Right lobe of liver (tissue), 4 donors: ENCODE data around the gene PTMA.
A peak's percentile ranks its signal among the peaks of the same experiment; 100 is the strongest.

ENCODE experiments used
- POLR2A ChIP-seq: fragments of 450-650 bp; IDR thresholded peaks from one replicate; pipeline ENCODE4 v1.6.1; 2017; ENCODE audit warnings: antibody characterized with exemption, mild to moderate bottlenecking
- TF ChIP-seq, protein P1 (sequence below), 4 donors: fragments of 200-600 bp in 3 of 4; fragments of 450-650 bp in 1 of 4; IDR thresholded peaks; one replicate each; pipeline versions ENCODE4 v1.5.1 to v1.8.0; 2016 to 2022; ENCODE audit warnings: antibody characterized with exemption in 4 of 4, mild to moderate bottlenecking in 2 of 4
- donor health status: DM: no; HTN: no; CAD: no.
- donor health status: DM: no; HTN: no; CAD: no.
- donor health status: DM: no; HTN: yes; CAD: no.

DNA sequence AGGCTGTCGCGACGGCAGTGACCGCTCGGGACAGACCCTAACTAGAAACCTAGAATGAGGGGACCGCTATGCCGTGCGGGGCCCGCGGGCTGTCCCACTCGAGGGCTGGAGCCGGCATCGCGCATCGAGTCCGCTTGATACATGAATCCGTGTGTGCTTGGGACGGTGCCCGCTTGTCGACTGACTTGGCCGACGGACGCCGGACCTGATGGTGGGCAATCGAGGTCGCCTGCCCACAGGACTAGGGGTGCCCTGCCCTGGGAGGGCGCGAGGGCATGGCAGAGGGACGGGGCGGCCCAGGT is 749 bp upstream of the PTMA start:
- TF ChIP-seq, protein P1, sequence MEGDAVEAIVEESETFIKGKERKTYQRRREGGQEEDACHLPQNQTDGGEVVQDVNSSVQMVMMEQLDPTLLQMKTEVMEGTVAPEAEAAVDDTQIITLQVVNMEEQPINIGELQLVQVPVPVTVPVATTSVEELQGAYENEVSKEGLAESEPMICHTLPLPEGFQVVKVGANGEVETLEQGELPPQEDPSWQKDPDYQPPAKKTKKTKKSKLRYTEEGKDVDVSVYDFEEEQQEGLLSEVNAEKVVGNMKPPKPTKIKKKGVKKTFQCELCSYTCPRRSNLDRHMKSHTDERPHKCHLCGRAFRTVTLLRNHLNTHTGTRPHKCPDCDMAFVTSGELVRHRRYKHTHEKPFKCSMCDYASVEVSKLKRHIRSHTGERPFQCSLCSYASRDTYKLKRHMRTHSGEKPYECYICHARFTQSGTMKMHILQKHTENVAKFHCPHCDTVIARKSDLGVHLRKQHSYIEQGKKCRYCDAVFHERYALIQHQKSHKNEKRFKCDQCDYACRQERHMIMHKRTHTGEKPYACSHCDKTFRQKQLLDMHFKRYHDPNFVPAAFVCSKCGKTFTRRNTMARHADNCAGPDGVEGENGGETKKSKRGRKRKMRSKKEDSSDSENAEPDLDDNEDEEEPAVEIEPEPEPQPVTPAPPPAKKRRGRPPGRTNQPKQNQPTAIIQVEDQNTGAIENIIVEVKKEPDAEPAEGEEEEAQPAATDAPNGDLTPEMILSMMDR (IDR thresholded peaks at IDR 0.05): no peak
- peak; percentile 83 for TF ChIP-seq POLR2A
